Measurements from ENCODE around the gene LRMDA. TPM values are rescaled to one million over a fixed set of nuclear protein-coding genes. Genes with fewer than 3 reads are reported as not detected.

The LRMDA gene
- total RNA-seq, 4 donors from 2014 or later: 1.5 to 15.7 (median 4.6) TPM

GRCh38 chr10:75527542-75527941 is 96.1 kb downstream of the LRMDA start:
- DNase-seq: no peak
- Histone ChIP-seq H3K27me3 (no peaks in the 10 kb centered on the region), H3K4me1 (no peaks in the 10 kb centered on the region), H3K36me3 (no peaks in the 10 kb centered on the region), H3K9me3 (no peaks in the 10 kb centered on the region), H3K27ac (no peak overlapping the region), H3K4me3 (no peak overlapping the region)
- TF ChIP-seq CTCF (IDR thresholded peaks at IDR 0.05): no peak
- TF ChIP-seq POLR2A (IDR thresholded peaks at IDR 0.05): no peak
- intact Hi-C loops (cut with DNase I; ENCODE audit: low total_unique reads): no loop called here

GRCh38 chr10:75528392-75528791 is 97.0 kb downstream of the LRMDA start:
- intact Hi-C loops (cut with DNase I; ENCODE audit: low total_unique reads): no loop called here
- DNase-seq: no peak
- no peak overlapping the region for H3K27ac ChIP-seq

DNA sequence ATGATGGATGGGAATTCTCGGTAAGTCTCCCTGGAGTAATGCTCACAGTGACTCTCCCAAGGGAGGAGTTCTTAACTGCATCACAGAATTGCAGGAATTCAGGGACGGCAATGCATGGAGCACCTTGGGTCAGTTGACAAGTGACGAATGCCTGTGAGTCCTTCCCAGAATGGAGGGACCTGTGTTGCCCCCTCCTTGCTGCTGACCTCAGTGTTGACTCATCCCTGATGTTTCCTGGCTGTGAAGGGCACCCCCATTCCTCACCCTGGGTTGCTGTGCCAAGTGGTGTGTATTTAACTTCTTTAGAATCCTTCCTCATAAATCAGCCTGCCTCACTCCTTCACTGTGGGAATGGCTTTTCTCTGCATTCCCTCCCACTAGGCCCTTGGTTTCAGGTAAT is 98.9 kb downstream of the LRMDA start:
- Histone ChIP-seq H3K4me3 (no peak overlapping the region), H3K27me3 (no peaks in the 10 kb centered on the region), H3K27ac (no peak overlapping the region), H3K9me3 (no peaks in the 10 kb centered on the region), H3K36me3 (no peaks in the 10 kb centered on the region), H3K4me1 (no peaks in the 10 kb centered on the region)
- DNase-seq: peak in 1 of 2 donors; percentile 39
- TF ChIP-seq CTCF (IDR thresholded peaks at IDR 0.05) (no peak), POLR2A (IDR thresholded peaks at IDR 0.05) (no peak)
- intact Hi-C loops (cut with DNase I; ENCODE audit: low total_unique reads): no loop called here

More at GRCh38 chr10:75528392-75528791, 97.0 kb downstream of the LRMDA start:
- Histone ChIP-seq H3K27me3 (no peaks in the 10 kb centered on the region), H3K4me1 (no peaks in the 10 kb centered on the region), H3K9me3 (no peaks in the 10 kb centered on the region), H3K36me3 (no peaks in the 10 kb centered on the region), H3K4me3 (no peak overlapping the region)
- TF ChIP-seq POLR2A (IDR thresholded peaks at IDR 0.05) (no peak), CTCF (IDR thresholded peaks at IDR 0.05) (no peak)

DNA sequence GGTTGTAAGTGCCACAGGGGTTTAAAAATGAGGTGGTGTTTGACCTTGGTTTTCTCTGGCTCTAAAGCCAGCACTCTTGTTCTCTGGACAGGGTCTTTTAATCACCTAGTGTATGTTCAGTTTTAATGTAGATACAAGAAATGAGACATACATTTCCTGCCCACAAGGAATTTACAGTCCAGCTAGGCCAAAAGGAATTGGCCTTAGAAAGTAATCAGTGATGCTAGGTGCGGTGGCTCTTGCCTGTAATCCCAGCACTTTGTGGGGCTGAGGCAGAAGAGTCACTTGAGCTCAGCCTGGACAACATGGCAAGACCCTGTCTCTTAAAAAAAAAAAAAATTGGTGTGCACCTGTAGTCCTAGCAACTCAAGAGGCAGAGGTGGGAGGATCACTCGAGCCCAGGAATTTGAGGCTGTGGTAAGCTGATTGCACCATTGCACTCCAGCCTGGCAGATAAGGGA is 100.2 kb downstream of the LRMDA start:
- TF ChIP-seq POLR2A (IDR thresholded peaks at IDR 0.05) (no peak), CTCF (IDR thresholded peaks at IDR 0.05) (no peak)
- Histone ChIP-seq H3K9me3 (no peaks in the 10 kb centered on the region), H3K4me1 (no peaks in the 10 kb centered on the region), H3K36me3 (no peaks in the 10 kb centered on the region), H3K4me3 (no peak overlapping the region), H3K27ac (no peak overlapping the region), H3K27me3 (no peaks in the 10 kb centered on the region)
- intact Hi-C loops (cut with DNase I; ENCODE audit: low total_unique reads): no loop called here
- no peak for DNase-seq

GRCh38 chr10:75532253-75532924 is 101.0 kb downstream of the LRMDA start:
- intact Hi-C loops (cut with DNase I; ENCODE audit: low total_unique reads): no loop called here
- Histone ChIP-seq H3K4me3 (no peak overlapping the region), H3K9me3 (no peaks in the 10 kb centered on the region), H3K27me3 (no peaks in the 10 kb centered on the region), H3K27ac (peak overlapping the region in 1 of 2 donors; percentile 21), H3K4me1 (no peaks in the 10 kb centered on the region), H3K36me3 (no peaks in the 10 kb centered on the region)
- no peak for DNase-seq
- TF ChIP-seq CTCF (IDR thresholded peaks at IDR 0.05) (no peak), POLR2A (IDR thresholded peaks at IDR 0.05) (no peak)
